ENCODE measurements around the gene XKRX.

- TF ChIP-seq CTCF (IDR thresholded peaks at IDR 0.05): no peak
- no peak for TF ChIP-seq POLR2A (IDR thresholded peaks at IDR 0.05)
- TF ChIP-seq EP300 (IDR thresholded peaks at IDR 0.05): no peak
Measured at GRCh38 chrX:100911731-100912130, 17.0 kb downstream of the XKRX start.

All from ovary (tissue), 3 donors.